A375 (cell line): ENCODE data around the gene PLA2G12B. TPM values are rescaled to one million over a fixed set of nuclear protein-coding genes. Genes with fewer than 3 reads are reported as not detected.

Experiments
- total RNA-seq: library from RNA; depleted of rRNA; stranded (reverse); fragments of >200 nt; shearing (Covaris generic); gene quantifications from 2 replicates; pipeline ENCODE4 v1.2.3, GENCODE V29; 2014; rRNA removed

The PLA2G12B gene
- not detected in 2 replicates for total RNA-seq

GRCh38 chr10:72954596-72955554, at the start of gene PLA2G12B:
Gene PLA2G12B, minus strand, starts transcription at chr10:72954806. Its CDS starts 121 bp downstream, at chr10:72954685.

GRCh38 chr10:72893136-72893798, 61.3 kb downstream of the PLA2G12B start, which contains the start of gene OIT3:
Gene OIT3, plus strand, starts transcription at chr10:72893739. Its CDS starts 60 bp downstream, at chr10:72893799.

Other genes starting within 250 kb of the PLA2G12B start
- not detected in 2 replicates for gene OIT3, start 61.1 kb downstream of the PLA2G12B start, total RNA-seq
- 34.3 and 40.2 TPM in 2 replicates for gene P4HA1, start 142.1 kb upstream of the PLA2G12B start, total RNA-seq
- gene NUDT13, start 155.6 kb upstream of the PLA2G12B start, total RNA-seq = 1.3 TPM in 2 replicates
- gene ECD, start 213.2 kb upstream of the PLA2G12B start, total RNA-seq = 23.3 and 31.3 TPM in 2 replicates
- gene FAM149B1, start 213.3 kb upstream of the PLA2G12B start, total RNA-seq = 5.9 and 8.1 TPM in 2 replicates